HEK293 (cell line): ENCODE results near the gene TSGA10IP.
A peak's percentile ranks its signal among the peaks of the same experiment; 100 is the strongest.

Source experiments
- CTCF ChIA-PET: fragments of 350-600 bp; formaldehyde crosslinking; extraction: SDS; loops from one replicate; lab custom pipeline; 2021; ENCODE audit warnings: antibody characterized with exemption; lab: Yijun Ruan, JAX
- POLR2A ChIA-PET: fragments of 300-600 bp; formaldehyde crosslinking; extraction: SDS; loops from one replicate; lab custom pipeline; 2020; ENCODE audit warnings: antibody characterized with exemption, inconsistent platforms; lab: Yijun Ruan, JAX
- H3K27ac ChIP-seq: fragments of 200-500 bp; sonication (Bioruptor generic); 2 replicates; pipeline ENCODE4 v1.5.1; 2014; ENCODE audit warnings: low read depth, low read length, control low read depth, inconsistent platforms; ENCODE audit errors: extremely low read depth
- H3K36me3 ChIP-seq, 2 experiments: fragments of 200-500 bp in 1 of 2; sonication (Bioruptor generic) in 1 of 2; 1 replicate in 1 of 2; 2 replicates in 1 of 2; pipeline ENCODE4 v1.5.1; 2014 to 2017; ENCODE audit warnings: inconsistent platforms in 2 of 2, low read length in 2 of 2; ENCODE audit not compliant: control insufficient read depth in 2 of 2, insufficient read depth in 1 of 2
- H3K4me1 ChIP-seq: fragments of 200-500 bp; sonication (Bioruptor generic); 2 replicates; pipeline ENCODE4 v1.5.1; 2014; ENCODE audit warnings: mild to moderate bottlenecking, low read length, inconsistent platforms; ENCODE audit not compliant: control insufficient read depth, insufficient read depth
- H3K4me3 ChIP-seq: 2 replicates; pipeline ENCODE4 v1.5.1; 2011; ENCODE audit warnings: low read depth, mild to moderate bottlenecking, control low read depth, low read length, moderate library complexity
- H3K9me3 ChIP-seq: fragments of 200-500 bp; sonication (Bioruptor generic); 2 replicates; pipeline ENCODE4 v1.5.1; 2014; ENCODE audit warnings: low read depth, low read length, inconsistent platforms; ENCODE audit not compliant: control insufficient read depth, insufficient read depth
- BCL11A ChIP-seq: fragments of 450-650 bp; formaldehyde crosslinking; IDR thresholded peaks from 2 replicates; pipeline ENCODE4 v1.5.1; 2016; ENCODE audit warnings: low read depth, missing biosample characterization, missing genetic modification characterization
- CTCF ChIP-seq: fragments of 450-650 bp; formaldehyde crosslinking; IDR thresholded peaks from 2 replicates; pipeline ENCODE4 v1.5.1; 2016; ENCODE audit warnings: missing biosample characterization, missing genetic modification characterization
- HIC1 ChIP-seq: fragments of 450-650 bp; formaldehyde crosslinking; IDR thresholded peaks from 2 replicates; pipeline ENCODE4 v1.5.1; 2016; ENCODE audit warnings: missing biosample characterization, missing genetic modification characterization
- HOXA7 ChIP-seq: sonication (generic); formaldehyde crosslinking; IDR thresholded peaks from 2 replicates; pipeline ENCODE4 v1.8.1; 2022; ENCODE audit warnings: missing genetic modification reagents, borderline replicate concordance
- HOXD13 ChIP-seq: sonication (generic); formaldehyde crosslinking; IDR thresholded peaks from 2 replicates; pipeline ENCODE4 v1.8.0; 2022; ENCODE audit warnings: missing genetic modification reagents, borderline replicate concordance
- YY2 ChIP-seq: fragments of 450-650 bp; formaldehyde crosslinking; IDR thresholded peaks from 2 replicates; pipeline ENCODE4 v1.5.1; 2016; ENCODE audit warnings: missing biosample characterization, missing genetic modification characterization
- ZFHX2 ChIP-seq: fragments of 450-650 bp; formaldehyde crosslinking; conservative IDR thresholded peaks from 2 replicates; pipeline ENCODE4 v1.5.1; 2016; ENCODE audit warnings: missing biosample characterization, missing genetic modification characterization
- ZNF133 ChIP-seq: fragments of 450-650 bp; formaldehyde crosslinking; IDR thresholded peaks from 2 replicates; pipeline ENCODE4 v1.5.1; 2016; ENCODE audit warnings: missing biosample characterization, missing genetic modification characterization
- ZNF223 ChIP-seq: fragments of 450-650 bp; formaldehyde crosslinking; IDR thresholded peaks from 2 replicates; pipeline ENCODE4 v1.5.1; 2016; ENCODE audit warnings: missing biosample characterization, missing genetic modification characterization
- ZNF266 ChIP-seq: fragments of 450-650 bp; formaldehyde crosslinking; IDR thresholded peaks from 2 replicates; pipeline ENCODE4 v1.5.1; 2016; ENCODE audit warnings: missing biosample characterization, missing genetic modification characterization, low read depth
- ZNF274 ChIP-seq, 2 experiments: fragments of 200-500 bp in 1 of 2; fragments of 450-650 bp in 1 of 2; sonication (Bioruptor generic) in 1 of 2; formaldehyde crosslinking in 1 of 2; IDR thresholded peaks; 2 replicates each; pipeline versions ENCODE4 v1.5.1 to v1.6.1; 2014 to 2016; ENCODE audit warnings: borderline replicate concordance in 1 of 2, inconsistent platforms in 1 of 2, low read length in 1 of 2, missing biosample characterization in 1 of 2, missing genetic modification characterization in 1 of 2
- ZNF341 ChIP-seq: fragments of 450-650 bp; formaldehyde crosslinking; IDR thresholded peaks from 2 replicates; pipeline ENCODE4; 2016; ENCODE audit warnings: low read depth, missing biosample characterization, missing genetic modification characterization
- ZNF416 ChIP-seq: fragments of 450-650 bp; formaldehyde crosslinking; IDR thresholded peaks from 2 replicates; pipeline ENCODE4 v1.5.1; 2016; ENCODE audit warnings: missing biosample characterization, missing genetic modification characterization
- ZNF513 ChIP-seq: fragments of 450-650 bp; IDR thresholded peaks from 2 replicates; pipeline ENCODE4 v1.5.1; 2018; ENCODE audit warnings: missing biosample characterization, missing genetic modification characterization
- ZNF518A ChIP-seq: fragments of 450-650 bp; formaldehyde crosslinking; conservative IDR thresholded peaks from 2 replicates; pipeline ENCODE4 v1.5.1; 2016; ENCODE audit warnings: low read depth, missing biosample characterization, missing genetic modification characterization
- ZNF521 ChIP-seq: fragments of 450-650 bp; formaldehyde crosslinking; IDR thresholded peaks from 2 replicates; pipeline ENCODE4 v1.5.1; 2017; ENCODE audit warnings: missing biosample characterization, mild to moderate bottlenecking, missing genetic modification characterization
- ZNF548 ChIP-seq: fragments of 450-650 bp; formaldehyde crosslinking; IDR thresholded peaks from 2 replicates; pipeline ENCODE4 v1.5.1; 2016; ENCODE audit warnings: missing biosample characterization, missing genetic modification characterization
- ZNF549 ChIP-seq: fragments of 450-650 bp; IDR thresholded peaks from 2 replicates; pipeline ENCODE4 v1.5.1; 2018; ENCODE audit warnings: missing biosample characterization, missing genetic modification characterization, mild to moderate bottlenecking, inconsistent platforms, moderate library complexity
- ZNF561 ChIP-seq: fragments of 450-650 bp; IDR thresholded peaks from 2 replicates; pipeline ENCODE4 v1.5.1; 2018; ENCODE audit warnings: missing biosample characterization, missing genetic modification characterization, borderline replicate concordance
- ZNF585B ChIP-seq: fragments of 450-650 bp; formaldehyde crosslinking; IDR thresholded peaks from 2 replicates; pipeline ENCODE4 v1.5.1; 2016; ENCODE audit warnings: missing biosample characterization, missing genetic modification characterization
- ZNF596 ChIP-seq: fragments of 450-650 bp; IDR thresholded peaks from 2 replicates; pipeline ENCODE4 v1.5.0; 2018; ENCODE audit warnings: missing biosample characterization, mild to moderate bottlenecking, missing genetic modification characterization, moderate library complexity
- ZNF610 ChIP-seq: fragments of 450-650 bp; formaldehyde crosslinking; IDR thresholded peaks from 2 replicates; pipeline ENCODE4 v1.5.1; 2016; ENCODE audit warnings: missing biosample characterization, missing genetic modification characterization, borderline replicate concordance
- ZNF792 ChIP-seq: fragments of 450-650 bp; formaldehyde crosslinking; IDR thresholded peaks from 2 replicates; pipeline ENCODE4 v1.5.1; 2016; ENCODE audit warnings: missing biosample characterization, missing genetic modification characterization

TSGA10IP gene

GRCh38 chr11:65917434-65918210 lies 27.7 kb upstream of the TSGA10IP start (continued):
- TF ChIP-seq ZNF518A (tag by site-specific recombination) = no peak
- no peak for TF ChIP-seq ZNF274 (IDR thresholded peaks at IDR 0.05; ENCODE audit: low read length)
- no peak for TF ChIP-seq ZNF274 (tag by site-specific recombination; IDR thresholded peaks at IDR 0.05; ENCODE audit: borderline replicate concordance)
- TF ChIP-seq ZNF223 (tag by site-specific recombination) = no peak
- peak; percentile 78 for TF ChIP-seq HIC1 (tag by site-specific recombination)
- TF ChIP-seq ZFHX2 (tag by site-specific recombination) = peak; percentile 18; the same call in 1 of the 2 replicates
- no peak for TF ChIP-seq ZNF266 (tag by site-specific recombination)

- peak within 1 kb of the TSS; percentile 63; the same call in 1 of the 2 replicates for H3K27ac ChIP-seq
- H3K9me3 ChIP-seq = no peaks in the 10 kb centered on the region
- peaks cover 0 to 14% of the 10 kb centered on the region in 2 experiments; a peak in 2 of 3 replicates for H3K36me3 ChIP-seq
- ChIA-PET POLR2A (interaction anchor here (1.3 to 2.3 kb wide), 4 partner anchors 28 to 303 kb away, joined by 3 to 12 read pairs (median 6); partner anchors contain the start of genes CCDC85B, FIBP and PCNX3), CTCF (interaction anchor here (0.6 to 1.2 kb wide), 8 partner anchors 28 to 325 kb away, joined by 3 to 6 read pairs (median 3); partner anchors contain the start of genes CCDC85B and MUS81)
- peak within 1 kb of the TSS; percentile 74 for H3K4me3 ChIP-seq
- H3K4me1 ChIP-seq = no peaks in the 10 kb centered on the region; the same call in 1 of the 2 replicates
- TF ChIP-seq ZNF585B (no peak), ZNF341 (tag by site-specific recombination) (no peak), ZNF521 (tag by site-specific recombination) (no peak), ZNF561 (tag by site-specific recombination) (no peak), CTCF (tag by site-specific recombination) (no peak), YY2 (no peak), HOXD13 (no peak), ZNF416 (tag by site-specific recombination) (no peak), ZNF596 (no peak), ZNF513 (tag by site-specific recombination) (no peak), ZNF133 (tag by site-specific recombination) (no peak), ZNF549 (tag by site-specific recombination) (no peak), BCL11A (tag by site-specific recombination) (no peak), ZNF792 (tag by site-specific recombination) (no peak), HOXA7 (CRISPR knock-in tag) (no peak), ZNF548 (tag by site-specific recombination) (no peak), ZNF610 (tag by site-specific recombination) (no peak)
Measured at GRCh38 chr11:65918211-65919140, 26.8 kb upstream of the TSGA10IP start, which contains the start of gene C11orf68. C11orf68 (minus strand) TSS chr11:65919062; CDS start chr11:65919031, 31 bp downstream.
